IPS-11a (cell line): ENCODE measurements around the gene NAIF1.
"Not testable (repeated sequence)": the region's sequence is repeated elsewhere in the genome, so short reads cannot be mapped to it uniquely, and the experiment has no call there.

Source experiments
- H3K4me3 ChIP-seq: one replicate; pipeline ENCODE4 v1.5.1; 2013; ENCODE audit warnings: low read depth, low read length, control low read depth

The NAIF1 gene, protein sequence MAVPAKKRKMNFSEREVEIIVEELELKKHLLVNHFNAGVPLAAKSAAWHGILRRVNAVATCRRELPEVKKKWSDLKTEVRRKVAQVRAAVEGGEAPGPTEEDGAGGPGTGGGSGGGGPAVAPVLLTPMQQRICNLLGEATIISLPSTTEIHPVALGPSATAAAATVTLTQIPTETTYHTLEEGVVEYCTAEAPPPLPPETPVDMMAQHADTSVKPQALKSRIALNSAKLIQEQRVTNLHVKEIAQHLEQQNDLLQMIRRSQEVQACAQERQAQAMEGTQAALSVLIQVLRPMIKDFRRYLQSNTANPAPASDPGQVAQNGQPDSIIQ

DNA sequence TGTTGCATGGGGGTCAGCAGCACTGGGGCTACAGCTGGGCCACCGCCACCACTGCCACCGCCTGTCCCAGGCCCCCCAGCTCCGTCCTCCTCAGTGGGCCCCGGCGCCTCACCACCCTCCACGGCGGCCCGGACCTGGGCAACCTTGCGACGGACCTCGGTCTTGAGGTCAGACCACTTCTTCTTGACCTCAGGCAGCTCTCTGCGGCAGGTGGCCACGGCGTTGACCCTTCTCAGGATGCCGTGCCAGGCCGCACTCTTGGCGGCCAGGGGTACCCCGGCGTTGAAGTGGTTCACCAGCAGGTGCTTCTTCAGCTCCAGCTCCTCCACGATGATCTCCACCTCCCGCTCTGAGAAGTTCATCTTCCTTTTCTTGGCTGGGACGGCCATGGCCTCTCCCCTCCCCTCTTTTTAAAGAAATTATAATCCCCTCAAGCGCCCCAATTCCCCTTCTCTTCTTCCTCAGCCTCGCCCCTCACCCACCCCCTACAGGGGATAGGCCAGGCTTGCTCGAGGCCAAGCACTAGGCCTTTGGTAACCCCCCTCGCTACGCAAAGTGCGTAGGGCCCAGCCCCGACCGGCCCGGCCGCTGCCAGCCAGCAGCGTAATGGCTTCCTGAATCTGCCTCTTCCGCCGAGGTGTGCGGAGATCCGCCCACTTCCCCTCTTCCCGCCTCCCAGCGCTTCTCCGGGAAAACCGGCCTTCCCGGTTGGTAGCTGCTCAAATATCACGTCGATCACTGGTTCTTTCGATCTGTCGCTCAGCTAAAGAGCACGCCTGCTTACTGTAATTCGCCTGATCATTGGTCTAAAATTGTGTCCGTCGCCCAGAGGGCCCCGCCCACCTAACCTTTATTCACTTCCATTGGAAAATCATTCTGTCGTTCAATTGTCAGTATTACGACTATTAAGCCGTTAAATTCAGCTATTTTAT is at the start of gene NAIF1:
NAIF1 (minus strand) TSS at position 608 of the 932 bp plus-strand sequence; CDS start at position 389, 219 bp downstream.
- peak within 1 kb of the TSS; percentile 76 for H3K4me3 ChIP-seq

DNA sequence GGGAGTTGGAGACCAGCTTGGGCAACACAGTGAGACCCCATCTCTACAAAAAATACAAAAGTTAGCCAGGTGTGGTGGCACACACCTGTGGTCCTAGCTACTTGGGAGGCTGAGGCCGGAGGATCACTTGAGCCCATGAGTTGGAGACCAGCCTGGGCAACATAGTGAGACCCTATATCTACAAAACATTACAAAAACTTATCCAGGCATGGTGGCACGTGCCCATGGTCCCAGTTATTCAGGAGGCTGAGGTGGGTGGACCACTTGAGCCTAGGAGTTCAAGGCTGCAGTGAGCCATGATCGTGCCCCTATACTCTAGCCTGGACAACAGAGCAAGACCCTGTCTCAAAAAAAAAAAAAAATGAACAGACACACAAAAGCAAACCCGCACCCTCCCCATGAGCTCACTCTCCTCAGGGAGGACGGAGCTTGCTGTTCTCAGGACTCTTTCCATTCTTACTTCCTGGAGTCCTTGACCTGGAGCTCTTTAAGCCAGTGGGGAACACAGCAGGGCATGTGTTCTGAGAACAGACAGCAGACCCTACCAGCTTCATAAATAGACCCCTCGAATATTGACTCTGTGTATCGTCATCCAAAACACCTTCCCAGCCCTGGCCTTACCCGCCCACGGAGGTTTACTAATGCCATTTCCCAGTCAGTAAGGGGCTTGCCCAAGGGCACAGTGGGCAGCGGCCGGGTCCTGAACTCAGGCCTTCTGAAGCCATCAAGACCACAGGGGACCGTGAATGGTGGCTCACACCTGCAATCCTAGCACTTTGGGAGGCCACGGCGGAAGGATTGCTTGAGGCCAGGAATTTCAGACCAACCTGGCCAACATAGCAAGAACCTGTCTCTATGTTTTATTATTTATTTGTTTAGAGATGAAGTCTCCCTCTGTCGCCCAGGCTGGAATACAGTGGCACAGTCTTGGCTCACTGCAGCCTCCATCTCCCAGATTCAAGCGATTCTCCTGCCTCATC is 49.3 kb upstream of the NAIF1 start:
- no peak overlapping the region for H3K4me3 ChIP-seq

DNA sequence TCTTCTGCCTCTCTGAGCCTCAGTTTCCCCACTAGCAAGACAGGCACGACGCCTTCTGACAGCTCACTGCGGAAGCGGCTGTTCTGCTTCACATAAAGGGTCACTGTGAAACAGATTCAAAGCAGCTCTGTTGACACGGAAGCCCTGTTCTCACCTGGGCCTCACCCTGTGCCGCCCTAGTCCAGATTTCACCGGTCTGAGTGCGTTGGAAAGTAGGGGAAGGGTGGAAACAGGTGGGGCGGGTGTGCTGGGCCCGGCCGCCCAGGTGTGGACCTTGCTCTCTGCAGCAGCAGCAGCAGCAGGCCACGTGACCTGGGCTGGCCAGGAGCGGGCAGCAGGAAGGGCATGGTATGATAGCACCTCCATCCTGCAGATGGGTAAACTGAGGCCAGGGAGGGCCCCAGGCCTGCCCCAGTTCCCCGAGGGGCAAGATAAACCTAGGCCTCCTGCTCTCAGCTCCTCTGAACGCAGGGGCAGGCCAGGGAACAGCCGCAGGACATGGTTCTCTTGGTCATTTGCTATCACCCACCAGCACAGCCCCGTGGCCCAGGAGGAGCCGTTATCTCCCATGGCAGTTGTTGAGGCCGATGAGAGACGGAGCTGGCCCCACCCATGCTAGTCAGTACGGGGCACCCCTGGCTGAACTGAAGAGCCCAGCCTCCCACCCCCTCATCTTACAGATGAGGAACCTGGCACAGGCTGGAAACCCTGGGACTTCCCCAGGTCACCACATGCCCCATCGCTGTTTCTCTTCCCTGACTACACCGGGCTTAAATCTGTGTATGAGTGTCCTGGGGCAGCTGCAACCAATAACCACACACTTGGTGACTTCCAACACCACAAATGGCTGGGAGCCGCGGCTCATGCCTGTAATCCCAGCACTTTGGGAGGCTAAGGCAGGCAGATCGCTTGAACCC is 48.3 kb upstream of the NAIF1 start:
- H3K4me3 ChIP-seq = no peak overlapping the region

DNA sequence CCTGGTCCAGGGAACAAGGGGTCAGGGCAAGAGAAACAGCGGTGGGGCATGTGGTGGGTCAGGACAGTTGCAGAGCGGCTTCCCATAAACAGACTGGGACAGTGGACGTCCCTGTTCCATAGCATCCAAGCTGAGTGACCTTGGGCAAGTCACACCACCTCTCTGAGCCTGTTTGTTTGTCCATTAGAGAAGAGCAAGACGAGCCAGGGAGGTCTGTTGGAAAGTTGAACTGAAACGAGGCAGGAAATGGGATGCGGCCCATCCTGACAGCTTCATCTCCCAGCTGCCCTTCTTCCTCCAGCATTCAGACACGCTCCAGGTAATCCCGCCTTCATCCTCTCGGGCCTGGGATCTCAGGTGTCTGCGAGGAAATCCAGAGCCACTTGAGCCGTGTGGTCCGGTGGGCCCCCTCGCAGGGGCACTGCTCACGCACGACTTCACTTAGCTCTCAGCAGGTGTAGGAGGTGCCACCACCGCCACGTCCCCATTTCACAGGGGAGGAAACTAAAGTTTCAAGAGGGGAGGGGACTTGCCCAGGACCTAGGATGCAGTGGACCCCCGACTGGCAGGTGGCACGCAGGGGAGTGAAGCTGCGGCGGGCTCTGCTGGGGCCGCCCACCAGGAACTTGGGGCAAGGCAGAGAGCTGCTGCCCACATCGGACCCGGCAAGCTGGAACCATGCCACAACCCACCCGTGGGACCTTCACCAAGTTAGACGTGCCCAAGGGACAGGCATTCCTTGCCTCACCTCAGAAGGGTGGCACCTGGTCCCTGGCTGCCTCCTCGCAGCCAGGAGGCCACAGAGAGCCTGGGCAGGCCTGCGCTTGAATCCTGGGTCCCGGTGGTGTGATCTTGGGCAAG is 47.4 kb upstream of the NAIF1 start:
- no peak overlapping the region for H3K4me3 ChIP-seq

DNA sequence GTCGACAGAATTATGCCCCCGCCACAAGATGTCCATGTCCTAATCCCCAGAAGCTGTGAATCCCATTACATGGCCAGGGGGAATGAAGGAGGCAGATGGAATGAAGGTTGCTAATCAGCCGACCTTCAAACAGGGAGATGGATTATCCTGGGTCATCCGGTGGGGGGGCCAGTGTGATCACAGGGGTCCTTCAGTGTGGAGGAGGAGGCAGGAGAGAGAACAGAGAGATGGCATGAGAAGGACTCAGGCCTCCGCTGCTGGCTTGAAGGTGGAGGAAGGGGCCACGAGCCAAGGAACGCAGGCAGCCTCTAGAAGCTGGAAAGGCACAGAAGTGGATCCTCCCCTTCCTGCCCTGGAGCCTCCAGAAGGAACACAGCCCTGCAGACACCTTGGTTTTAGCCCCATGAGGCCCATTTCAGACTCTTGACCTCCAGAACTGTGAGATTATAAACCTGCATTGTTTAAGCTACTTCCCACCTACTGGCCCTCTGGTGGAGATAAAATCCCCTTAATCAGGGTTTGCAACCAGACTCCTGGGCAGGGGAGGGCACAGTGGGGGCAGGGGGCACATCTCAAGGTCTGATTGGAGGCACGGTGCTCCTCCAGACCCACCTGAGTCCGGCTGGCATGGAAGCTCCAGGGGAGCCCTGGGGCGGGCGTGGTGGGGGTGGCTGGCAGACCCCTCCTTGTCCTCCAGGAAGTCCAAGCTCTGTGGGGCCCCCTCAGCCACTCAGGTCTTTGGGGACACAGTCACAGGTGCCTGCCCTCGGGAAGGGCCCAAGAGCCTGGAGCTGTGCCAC is 46.6 kb upstream of the NAIF1 start:
- no peak overlapping the region for H3K4me3 ChIP-seq

DNA sequence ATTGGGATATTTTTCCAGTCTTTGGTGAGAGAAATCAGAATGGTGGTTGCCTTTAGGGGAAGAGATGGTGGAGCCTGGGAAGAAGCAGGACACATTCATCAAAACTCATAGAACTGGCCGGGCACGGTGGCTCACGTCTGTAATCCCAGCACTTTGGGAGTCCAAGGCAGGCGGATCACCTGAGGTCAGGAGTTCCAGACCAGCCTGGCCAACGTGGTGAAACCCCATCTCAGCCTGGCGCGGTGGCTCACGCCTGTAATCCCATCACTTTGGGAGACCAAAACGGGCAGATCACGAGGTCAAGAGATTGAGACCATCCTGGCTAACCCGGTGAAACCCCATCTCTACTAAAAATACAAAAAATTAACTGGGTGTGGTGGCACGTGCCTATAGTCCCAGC is 44.6 kb upstream of the NAIF1 start:
- H3K4me3 ChIP-seq = not testable (repeated sequence)

DNA sequence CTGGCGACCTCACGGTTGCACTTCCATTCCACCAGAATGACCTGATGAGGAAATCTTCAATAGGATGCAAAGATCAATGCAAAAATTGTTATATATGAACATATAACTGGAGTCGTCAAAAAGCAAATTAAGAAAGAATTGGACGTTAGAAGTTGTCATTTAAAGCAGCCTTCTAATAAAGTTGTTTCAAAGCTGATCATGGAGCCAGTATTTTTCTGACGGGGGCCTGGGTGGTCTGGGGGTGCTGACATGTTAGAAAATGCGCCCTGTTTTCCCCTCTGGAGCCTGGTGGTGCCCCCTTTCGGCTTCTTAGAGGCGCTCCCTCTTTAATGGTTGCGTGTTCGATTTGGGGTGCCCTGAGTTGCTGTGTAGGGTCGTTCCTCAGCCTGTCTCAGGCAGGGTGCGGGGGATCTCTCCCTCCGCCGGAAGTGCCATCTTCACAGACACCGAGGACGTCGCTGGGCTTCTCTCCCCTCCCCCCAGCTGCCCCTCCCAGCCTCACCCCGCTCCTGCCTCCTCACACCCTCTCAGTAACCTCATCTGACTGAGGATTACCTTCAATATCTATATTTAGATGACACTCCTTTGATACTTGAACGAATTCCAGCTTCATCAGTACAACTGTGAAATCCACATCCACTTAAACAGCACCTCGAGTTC is 42.1 kb upstream of the NAIF1 start:
- H3K4me3 ChIP-seq = no peak overlapping the region

DNA sequence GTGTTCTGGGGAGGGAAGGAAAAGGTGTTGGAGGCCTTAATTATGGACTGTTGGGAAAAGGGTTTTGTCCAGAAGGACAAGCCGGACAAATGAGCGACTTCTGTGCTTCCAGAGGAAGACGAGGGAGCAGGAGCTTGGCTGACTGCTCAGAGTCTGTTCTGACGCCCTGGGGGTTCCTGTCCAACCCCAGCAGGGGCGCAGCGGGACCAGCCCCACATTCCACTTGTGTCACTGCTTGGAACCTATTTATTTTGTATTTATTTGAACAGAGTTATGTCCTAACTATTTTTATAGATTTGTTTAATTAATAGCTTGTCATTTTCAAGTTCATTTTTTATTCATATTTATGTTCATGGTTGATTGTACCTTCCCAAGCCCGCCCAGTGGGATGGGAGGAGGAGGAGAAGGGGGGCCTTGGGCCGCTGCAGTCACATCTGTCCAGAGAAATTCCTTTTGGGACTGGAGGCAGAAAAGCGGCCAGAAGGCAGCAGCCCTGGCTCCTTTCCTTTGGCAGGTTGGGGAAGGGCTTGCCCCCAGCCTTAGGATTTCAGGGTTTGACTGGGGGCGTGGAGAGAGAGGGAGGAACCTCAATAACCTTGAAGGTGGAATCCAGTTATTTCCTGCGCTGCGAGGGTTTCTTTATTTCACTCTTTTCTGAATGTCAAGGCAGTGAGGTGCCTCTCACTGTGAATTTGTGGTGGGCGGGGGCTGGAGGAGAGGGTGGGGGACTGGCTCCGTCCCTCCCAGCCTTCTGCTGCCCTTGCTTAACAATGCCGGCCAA is 41.3 kb upstream of the NAIF1 start:
- no peak overlapping the region for H3K4me3 ChIP-seq

DNA sequence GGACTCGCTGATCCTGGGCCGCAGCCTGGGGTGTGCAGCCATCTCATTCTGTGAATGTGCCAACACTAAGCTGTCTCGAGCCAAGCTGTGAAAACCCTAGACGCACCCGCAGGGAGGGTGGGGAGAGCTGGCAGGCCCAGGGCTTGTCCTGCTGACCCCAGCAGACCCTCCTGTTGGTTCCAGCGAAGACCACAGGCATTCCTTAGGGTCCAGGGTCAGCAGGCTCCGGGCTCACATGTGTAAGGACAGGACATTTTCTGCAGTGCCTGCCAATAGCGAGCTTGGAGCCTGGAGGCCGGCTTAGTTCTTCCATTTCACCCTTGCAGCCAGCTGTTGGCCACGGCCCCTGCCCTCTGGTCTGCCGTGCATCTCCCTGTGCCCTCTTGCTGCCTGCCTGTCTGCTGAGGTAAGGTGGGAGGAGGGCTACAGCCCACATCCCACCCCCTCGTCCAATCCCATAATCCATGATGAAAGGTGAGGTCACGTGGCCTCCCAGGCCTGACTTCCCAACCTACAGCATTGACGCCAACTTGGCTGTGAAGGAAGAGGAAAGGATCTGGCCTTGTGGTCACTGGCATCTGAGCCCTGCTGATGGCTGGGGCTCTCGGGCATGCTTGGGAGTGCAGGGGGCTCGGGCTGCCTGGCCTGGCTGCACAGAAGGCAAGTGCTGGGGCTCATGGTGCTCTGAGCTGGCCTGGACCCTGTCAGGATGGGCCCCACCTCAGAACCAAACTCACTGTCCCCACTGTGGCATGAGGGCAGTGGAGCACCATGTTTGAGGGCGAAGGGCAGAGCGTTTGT is 40.5 kb upstream of the NAIF1 start:
- H3K4me3 ChIP-seq = no peak overlapping the region

DNA sequence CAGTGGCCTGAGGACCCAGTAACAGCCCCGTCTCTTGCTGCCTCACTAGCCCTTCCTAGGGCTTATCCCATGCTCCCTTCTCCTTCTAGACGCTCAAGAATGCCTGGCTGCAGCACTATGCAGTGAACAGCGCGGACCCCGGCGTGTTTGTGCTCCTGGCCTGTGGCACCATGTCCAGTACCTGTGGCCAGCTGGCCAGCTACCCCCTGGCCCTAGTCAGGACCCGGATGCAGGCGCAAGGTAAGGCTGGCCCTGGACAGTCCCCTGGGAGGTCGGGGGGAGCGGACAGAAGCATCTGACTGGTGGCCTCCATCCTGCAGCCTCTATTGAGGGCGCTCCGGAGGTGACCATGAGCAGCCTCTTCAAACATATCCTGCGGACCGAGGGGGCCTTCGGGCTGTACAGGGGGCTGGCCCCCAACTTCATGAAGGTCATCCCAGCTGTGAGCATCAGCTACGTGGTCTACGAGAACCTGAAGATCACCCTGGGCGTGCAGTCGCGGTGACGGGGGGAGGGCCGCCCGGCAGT is 39.9 kb upstream of the NAIF1 start:
- H3K4me3 ChIP-seq = no peak overlapping the region

DNA sequence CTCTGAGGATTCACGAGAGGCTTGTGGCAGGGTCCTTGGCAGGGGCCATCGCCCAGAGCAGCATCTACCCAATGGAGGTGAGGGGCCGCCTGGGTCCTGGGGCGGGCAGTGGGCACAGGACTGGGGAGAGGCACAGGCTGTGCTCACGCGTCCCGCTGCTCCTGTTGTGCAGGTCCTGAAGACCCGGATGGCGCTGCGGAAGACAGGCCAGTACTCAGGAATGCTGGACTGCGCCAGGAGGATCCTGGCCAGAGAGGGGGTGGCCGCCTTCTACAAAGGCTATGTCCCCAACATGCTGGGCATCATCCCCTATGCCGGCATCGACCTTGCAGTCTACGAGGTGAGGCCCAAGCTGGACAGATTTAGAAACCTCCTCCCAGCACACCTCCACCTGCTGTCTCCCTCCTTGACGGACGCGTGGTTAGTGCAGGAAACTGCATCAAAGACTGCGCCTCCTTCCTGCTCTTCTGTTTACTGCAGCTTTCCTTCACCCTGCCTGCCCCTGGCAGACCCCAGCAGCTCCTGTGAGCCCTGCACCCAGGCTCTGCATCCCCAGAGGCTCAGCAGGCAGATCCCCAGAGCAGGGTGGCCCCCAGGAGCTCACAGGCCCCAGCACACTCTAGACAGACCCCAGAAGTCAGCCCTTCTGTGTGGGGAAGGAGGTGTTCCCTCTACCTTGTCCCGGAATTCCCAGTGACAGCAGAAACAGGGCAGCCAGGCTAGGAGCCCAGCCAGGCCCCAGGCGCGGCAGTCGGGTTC is 39.2 kb upstream of the NAIF1 start:
- H3K4me3 ChIP-seq = no peak overlapping the region

DNA sequence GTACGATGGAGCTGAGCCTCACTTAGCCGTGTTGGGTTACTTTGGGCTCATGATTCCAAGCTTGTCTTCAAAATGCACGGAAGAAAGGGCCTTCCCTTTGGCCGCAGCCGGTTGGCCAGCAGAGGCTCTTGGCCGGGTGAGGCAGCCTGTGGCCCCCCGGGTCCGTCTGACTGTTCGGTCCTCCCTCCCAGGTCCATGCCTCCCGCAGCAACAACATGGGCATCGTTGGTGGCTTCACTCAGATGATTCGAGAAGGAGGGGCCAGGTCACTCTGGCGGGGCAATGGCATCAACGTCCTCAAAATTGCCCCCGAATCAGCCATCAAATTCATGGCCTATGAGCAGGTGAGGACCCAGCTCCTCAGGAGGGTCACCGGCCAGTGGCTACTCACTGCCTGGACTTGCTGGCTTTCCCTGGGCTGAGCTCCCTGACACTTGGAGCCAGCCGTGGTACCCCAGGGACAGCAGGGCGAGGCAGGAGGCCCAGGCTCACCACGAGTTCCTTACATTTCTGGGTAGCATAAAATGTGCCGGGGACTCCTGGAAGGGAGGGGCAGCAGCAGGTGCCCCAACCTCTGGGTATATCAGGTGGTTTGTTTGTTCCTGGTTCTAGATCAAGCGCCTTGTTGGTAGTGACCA is 38.5 kb upstream of the NAIF1 start:
- H3K4me3 ChIP-seq = no peak overlapping the region

DNA sequence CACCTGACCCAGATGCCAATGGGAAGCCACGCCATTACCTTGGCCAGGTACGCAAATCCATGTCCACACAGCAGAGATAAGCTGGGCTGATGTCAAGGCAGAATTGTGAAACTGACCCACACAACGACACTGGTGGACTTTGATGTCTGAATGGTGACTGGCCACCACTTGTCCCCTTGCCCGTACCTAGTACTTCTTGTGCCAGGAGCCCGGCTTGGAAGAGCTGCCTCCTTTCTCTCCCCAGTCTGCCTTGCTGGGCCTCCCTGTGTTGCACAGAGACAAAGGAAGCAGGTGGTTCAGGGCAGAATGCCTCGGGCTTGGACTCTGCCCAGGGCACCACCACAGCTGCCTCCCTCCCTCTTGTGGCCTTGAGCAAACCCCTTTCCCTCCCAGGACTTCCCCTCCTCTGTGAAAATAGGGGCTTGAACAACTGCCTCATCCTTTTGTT is 37.1 kb upstream of the NAIF1 start:
- no peak overlapping the region for H3K4me3 ChIP-seq

DNA sequence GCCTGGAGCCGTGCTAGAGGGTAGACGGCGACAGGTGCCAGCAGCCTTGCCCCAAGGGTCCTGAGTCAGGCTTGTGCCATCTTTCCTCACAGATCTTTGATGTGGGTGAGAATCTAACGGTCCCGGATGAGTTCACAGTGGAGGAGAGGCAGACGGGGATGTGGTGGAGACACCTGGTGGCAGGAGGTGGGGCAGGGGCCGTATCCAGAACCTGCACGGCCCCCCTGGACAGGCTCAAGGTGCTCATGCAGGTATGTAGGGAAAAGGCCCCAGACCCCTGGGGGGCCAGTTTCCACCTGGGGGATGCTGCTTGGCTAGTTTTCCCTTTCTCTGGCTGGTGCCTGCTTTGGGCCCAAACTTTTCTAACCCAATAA is 36.5 kb upstream of the NAIF1 start:
- no peak overlapping the region for H3K4me3 ChIP-seq
